H4 (cell line): Measurements from ENCODE around the gene VEZF1. TPM values are rescaled to one million over a fixed set of nuclear protein-coding genes. Genes with fewer than 3 reads are reported as not detected.

Experiments
- DNase-seq: peaks from one replicate; pipeline ENCODE4 v3.0.0-alpha.2; 2015; ENCODE audit warnings: low spot score
- total RNA-seq: library from RNA; depleted of rRNA; stranded (reverse); fragments of >200 nt; shearing (Covaris generic); gene quantifications from 2 replicates; pipeline ENCODE4 v1.2.3, GENCODE V29; 2014

Gene VEZF1
- total RNA-seq, 1 experiment from 2014 or later, result 60.6 TPM

GRCh38 chr17:57999010-57999495 is 11.0 kb upstream of the VEZF1 start:
- DNase-seq, result no peak

GRCh38 chr17:57997085-57997809 is 9.2 kb upstream of the VEZF1 start:
- no peak for DNase-seq

- DNase-seq, result peak; percentile 91
These were observed 7.3 kb upstream of the VEZF1 start for GRCh38 chr17:57995076-57995956.

GRCh38 chr17:57994436-57994835 is 6.4 kb upstream of the VEZF1 start:
- DNase-seq, result no peak

- DNase-seq, result no peak
These were observed 5.7 kb upstream of the VEZF1 start for GRCh38 chr17:57993471-57994365.

GRCh38 chr17:57991537-57991936 is 3.5 kb upstream of the VEZF1 start:
- DNase-seq, result no peak

- no peak for DNase-seq
These were observed 2.0 kb upstream of the VEZF1 start for GRCh38 chr17:57990037-57990436.

- DNase-seq, result peak; percentile 69
These were observed 522 bp upstream of the VEZF1 start for GRCh38 chr17:57988301-57989250.

GRCh38 chr17:57986841-57987580 is 1.0 kb downstream of the VEZF1 start:
- DNase-seq, result peak; percentile 55

GRCh38 chr17:57985675-57985974 is 2.4 kb downstream of the VEZF1 start:
- DNase-seq, result peak; percentile 68

- no peak for DNase-seq
These were observed 2.9 kb downstream of the VEZF1 start for GRCh38 chr17:57984936-57985674.

GRCh38 chr17:57984261-57984890 is 3.7 kb downstream of the VEZF1 start:
- no peak for DNase-seq

- DNase-seq, result no peak
These were observed 4.6 kb downstream of the VEZF1 start for GRCh38 chr17:57983446-57983845.

GRCh38 chr17:57982452-57983170 is 5.4 kb downstream of the VEZF1 start:
- no peak for DNase-seq

GRCh38 chr17:57980522-57980921 is 7.5 kb downstream of the VEZF1 start:
- DNase-seq, result no peak

- DNase-seq, result no peak
These were observed 9.0 kb downstream of the VEZF1 start for GRCh38 chr17:57979076-57979475.

- DNase-seq, result no peak
These were observed 11.5 kb downstream of the VEZF1 start for GRCh38 chr17:57976594-57976993.

GRCh38 chr17:57975044-57975443 is 13.0 kb downstream of the VEZF1 start:
- DNase-seq, result no peak
